Testis (tissue), 2 donors: Measurements from ENCODE around the gene ACBD6.

Experiments used
- POLR2A ChIP-seq: fragments of 450-650 bp; IDR thresholded peaks from one replicate; pipeline ENCODE4 v1.6.1; 2017; ENCODE audit warnings: antibody characterized with exemption, mild to moderate bottlenecking, moderate library complexity
- TF ChIP-seq, protein P1 (sequence below), 3 experiments: fragments of 450-650 bp in 2 of 3; fragments of 200-600 bp in 1 of 3; sonication (generic) in 1 of 3; IDR thresholded peaks; one replicate each; pipeline ENCODE4 v1.5.1; 2016 to 2019; ENCODE audit warnings: antibody characterized with exemption in 3 of 3, mild to moderate bottlenecking in 2 of 3, moderate library complexity in 1 of 3

DNA sequence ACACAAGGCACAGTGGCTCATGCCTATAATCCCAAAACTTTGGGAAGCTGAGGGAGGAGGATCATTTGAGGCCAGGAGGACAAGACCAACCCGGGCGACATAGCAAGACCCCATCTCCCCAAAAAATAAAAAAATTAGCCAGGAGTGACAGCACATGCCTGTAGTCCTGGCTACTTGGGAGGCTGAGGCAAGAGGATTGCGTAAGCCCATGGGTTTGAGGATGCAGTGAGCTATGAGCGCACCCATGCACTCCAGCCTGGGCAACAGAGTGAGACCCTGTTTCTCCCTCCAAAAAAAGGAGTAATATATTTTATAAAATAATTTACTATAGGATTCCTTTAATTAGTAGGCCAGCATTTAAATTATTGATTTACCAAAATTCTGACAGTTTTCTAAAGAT is 89.8 kb downstream of the ACBD6 start:
- TF ChIP-seq, protein P1, sequence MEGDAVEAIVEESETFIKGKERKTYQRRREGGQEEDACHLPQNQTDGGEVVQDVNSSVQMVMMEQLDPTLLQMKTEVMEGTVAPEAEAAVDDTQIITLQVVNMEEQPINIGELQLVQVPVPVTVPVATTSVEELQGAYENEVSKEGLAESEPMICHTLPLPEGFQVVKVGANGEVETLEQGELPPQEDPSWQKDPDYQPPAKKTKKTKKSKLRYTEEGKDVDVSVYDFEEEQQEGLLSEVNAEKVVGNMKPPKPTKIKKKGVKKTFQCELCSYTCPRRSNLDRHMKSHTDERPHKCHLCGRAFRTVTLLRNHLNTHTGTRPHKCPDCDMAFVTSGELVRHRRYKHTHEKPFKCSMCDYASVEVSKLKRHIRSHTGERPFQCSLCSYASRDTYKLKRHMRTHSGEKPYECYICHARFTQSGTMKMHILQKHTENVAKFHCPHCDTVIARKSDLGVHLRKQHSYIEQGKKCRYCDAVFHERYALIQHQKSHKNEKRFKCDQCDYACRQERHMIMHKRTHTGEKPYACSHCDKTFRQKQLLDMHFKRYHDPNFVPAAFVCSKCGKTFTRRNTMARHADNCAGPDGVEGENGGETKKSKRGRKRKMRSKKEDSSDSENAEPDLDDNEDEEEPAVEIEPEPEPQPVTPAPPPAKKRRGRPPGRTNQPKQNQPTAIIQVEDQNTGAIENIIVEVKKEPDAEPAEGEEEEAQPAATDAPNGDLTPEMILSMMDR (IDR thresholded peaks at IDR 0.05), result no peak
- no peak for TF ChIP-seq POLR2A
